Renal cortical epithelial cell (primary cell): Measurements from ENCODE around the gene CEACAM5. TPM values are rescaled to one million over a fixed set of nuclear protein-coding genes. Genes with fewer than 3 reads are reported as not detected.

Experiments used
- DNase-seq: peaks from one replicate; pipeline ENCODE4 v3.0.0-alpha.2; 2011; ENCODE audit warnings: low read depth
- total RNA-seq: library from RNA; depleted of rRNA; stranded (reverse); fragments of >200 nt; gene quantifications from 2 replicates; pipeline ENCODE4 v1.2.3, GENCODE V29; 2014

CEACAM5 gene
- not detected in 2 replicates for total RNA-seq

DNA sequence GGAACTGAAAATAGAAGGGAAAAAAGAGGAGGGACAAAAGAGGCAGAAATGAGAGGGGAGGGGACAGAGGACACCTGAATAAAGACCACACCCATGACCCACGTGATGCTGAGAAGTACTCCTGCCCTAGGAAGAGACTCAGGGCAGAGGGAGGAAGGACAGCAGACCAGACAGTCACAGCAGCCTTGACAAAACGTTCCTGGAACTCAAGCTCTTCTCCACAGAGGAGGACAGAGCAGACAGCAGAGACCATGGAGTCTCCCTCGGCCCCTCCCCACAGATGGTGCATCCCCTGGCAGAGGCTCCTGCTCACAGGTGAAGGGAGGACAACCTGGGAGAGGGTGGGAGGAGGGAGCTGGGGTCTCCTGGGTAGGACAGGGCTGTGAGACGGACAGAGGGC lies at the start of gene CEACAM5:
TSS of gene CEACAM5 (plus strand) at position 146 of the 400 bp plus-strand sequence. CDS start at position 252, 106 bp downstream.
- DNase-seq: no peak

DNA sequence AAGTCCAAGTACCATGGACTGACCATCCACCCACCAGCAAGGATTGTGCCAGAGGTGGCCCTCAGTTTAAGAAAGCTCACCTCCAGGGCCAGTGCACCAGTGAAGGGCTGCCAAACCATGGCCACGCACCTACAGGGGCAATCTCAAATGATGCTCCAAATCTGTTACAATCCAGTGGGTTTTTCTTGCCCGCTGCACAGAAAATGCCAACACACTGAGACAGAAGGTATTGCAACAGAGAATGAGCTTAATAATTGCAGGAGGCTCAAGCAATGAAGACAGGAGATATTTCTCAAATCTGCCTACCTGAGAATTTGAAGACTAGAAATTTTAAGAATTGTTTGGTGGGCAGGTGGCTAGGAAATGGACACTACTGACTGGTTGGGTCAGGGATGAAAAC lies 42.4 kb upstream of the CEACAM5 start:
- DNase-seq: no peak

DNA sequence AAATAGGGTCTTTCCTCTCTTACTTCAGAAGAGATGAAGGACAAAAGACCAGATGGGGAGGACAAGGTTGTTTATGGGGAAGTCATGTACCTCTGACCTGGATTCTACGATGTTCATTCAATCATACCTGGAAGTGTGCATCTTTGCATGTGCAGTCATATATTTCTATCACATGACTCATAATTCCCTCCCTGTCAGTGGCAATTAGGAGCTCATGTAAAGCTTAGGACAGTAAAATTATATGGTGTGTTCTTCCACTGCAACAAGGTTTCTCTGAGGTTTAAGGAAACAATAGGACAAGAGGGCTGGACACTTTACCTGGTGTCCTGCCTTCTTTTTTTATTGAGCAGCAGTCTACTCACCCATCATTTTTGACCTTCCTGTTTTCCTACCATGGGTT lies 40.1 kb upstream of the CEACAM5 start:
- no peak for DNase-seq

DNA sequence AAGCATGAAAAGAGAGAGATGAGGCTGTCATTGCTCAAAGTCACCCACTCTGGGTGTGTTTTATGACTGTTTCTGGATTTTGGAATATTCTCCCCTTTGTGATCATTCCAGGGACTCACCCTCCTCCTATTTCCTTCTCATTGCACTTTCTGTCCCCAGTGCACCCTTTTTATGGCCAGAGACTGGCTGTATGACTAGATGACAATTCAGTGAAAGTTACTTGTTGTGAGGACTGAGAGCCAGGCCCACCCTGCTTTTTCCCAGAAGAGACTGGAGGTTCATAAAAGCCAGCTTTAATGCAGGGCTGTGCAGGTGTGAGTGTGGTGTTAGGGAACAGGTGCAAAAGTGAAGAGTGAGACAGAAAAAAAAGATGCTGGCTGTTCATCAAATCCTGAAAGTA lies 37.7 kb upstream of the CEACAM5 start:
- no peak for DNase-seq

DNA sequence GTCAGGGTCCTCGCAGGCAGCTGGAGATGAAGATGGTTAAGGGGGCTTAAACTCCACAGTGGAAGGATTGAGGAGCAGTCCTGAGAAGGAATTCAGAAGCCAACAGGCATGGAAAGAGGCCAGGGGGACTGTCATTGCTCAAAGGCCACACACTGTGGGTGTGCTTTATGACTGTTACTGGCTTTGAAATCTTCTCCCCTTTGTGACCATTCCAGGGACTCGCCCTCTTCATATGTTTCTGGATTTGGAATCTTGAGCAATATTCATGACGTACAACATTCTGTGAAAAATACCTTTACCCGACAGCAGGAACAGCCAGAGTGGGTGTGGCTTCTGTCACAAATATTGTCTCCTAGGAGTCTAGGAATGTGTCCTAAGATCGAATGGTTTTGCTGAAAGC lies 36.9 kb upstream of the CEACAM5 start:
- DNase-seq: no peak

DNA sequence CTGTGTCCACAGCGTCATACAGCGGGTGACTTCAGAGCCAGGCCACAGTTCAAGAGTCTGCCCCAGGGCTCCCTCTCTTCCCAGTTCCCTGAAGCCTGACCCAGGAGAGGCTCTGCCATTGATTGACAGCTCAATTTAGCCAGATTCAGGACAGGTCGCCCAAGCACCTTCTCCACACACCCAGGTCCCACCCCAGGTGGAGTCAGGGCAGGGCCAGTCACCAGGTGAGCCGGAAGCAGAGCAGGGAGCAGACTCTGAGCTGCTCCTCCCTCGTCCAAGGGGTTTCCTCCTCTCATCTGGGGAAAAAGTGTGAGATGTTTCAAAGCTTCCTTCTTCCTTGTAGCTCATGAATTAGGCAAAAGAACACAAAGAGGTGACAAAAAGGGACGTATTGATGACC lies 26.0 kb upstream of the CEACAM5 start:
- no peak for DNase-seq

DNA sequence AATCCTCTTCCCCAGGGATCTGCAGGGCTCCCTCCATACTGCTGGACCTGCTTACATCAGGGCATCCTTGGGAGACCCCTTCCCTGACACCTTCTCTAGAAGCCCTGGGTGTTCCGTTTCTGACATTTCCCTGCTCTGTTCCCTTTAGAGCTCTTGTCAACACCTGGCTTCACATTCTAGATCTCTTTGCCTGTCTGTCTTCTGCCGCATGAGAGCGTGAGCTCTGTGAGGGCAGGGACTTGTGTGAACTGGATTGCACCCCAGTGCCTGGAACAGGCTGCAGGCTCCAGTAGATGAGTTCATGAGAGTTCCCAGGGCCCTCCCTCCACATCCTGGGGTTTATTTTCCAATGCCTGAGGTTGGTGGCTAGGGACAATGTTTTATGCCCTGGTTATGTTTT lies 21.0 kb upstream of the CEACAM5 start:
- no peak for DNase-seq

DNA sequence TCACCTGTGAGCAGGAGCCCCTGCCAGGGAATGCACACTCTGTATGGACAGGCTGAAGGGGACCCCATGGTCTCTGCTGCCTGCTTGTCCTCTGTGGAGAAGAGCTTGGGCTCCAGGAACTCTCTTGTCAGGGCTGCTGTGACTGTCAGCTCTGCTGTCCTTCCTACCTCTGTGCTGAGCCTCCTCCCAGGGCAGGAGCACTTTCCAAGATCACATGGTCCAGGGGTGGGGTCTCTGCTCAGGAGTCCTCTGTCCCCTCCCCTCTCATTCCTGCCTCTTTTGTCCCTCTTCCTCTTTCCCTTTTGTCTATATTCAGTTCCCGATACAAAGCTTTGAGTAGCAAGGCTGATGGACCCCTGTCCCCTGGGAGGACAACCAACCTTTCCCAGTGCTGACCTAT lies 20.3 kb upstream of the CEACAM5 start, which contains the start of gene CEACAM7:
TSS of gene CEACAM7 (minus strand) at position 173 of the 400 bp plus-strand sequence. CDS start at position 68, 105 bp downstream.
- DNase-seq: no peak

DNA sequence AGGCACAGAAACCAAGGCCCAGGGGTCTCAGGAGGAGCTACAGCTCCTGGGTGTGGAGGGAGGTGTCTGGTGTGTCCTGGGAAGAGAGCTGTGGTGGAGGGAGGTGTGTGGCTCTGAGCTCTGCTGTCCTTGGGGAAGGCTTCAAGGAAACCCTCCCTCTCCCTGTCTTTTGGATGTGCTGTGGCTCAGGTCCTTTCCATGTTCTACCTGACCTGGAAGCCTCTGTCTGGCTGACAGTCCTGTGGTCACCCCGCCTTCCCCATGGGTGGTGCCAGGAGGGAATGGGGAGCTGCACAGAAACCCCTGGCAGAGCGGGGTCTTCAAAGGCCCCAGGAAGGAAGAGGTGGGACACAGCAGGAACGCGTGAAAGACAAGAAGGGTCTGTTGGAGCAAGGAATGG lies 19.7 kb upstream of the CEACAM5 start:
- DNase-seq: no peak

DNA sequence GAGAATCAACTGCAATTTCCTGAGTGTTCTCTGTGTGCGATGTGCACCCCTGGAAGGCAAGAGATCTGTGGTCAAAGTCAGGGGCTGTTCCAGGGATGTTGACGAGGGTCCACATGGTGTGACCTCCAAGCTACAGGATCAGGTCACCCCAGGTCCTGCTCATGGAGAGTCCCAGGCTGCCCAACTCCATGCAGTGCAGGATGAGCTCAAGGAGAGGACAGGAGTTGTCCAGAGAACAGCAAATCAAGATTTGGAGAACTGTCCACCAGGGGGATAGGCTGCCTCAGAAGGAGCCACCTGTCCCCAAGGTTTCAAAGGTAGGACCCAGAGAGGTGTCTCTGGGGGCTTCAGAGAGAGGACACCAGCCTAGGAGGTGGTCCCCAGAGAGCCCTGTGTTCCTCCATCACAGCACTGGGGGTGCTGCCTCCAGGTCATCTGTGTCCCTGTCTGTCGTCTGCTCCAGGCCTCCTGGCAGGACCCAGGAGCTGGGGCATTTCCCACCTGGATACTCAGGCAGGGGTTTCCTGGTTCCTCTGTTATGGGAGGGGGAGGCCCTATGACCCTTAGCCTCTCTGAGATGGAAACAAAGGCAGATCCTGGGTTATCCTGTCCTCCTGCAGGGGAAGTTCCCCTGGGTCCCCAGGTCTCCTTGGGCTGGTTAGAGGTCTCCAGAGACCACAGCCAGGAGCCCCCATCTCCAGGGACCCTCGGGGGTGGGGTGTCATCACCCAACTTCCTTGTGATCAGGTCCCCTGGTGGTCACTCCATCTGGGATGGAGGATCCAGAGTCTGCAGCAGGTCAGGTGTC lies 18.2 kb upstream of the CEACAM5 start:
- DNase-seq: no peak

DNA sequence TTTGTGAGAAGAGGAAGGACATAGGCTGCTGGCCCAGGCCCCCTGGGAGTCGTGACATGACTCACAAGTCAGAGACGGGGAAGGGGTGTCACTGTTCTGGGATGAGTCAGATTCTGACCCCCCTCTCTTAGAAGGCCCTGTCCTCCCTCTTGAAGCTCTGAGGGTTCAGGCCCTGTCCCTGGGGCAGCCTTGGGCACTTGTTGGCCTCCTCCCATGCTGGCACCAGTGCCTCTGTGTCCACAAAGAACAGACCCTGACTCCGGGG lies 17.7 kb upstream of the CEACAM5 start:
- no peak for DNase-seq

DNA sequence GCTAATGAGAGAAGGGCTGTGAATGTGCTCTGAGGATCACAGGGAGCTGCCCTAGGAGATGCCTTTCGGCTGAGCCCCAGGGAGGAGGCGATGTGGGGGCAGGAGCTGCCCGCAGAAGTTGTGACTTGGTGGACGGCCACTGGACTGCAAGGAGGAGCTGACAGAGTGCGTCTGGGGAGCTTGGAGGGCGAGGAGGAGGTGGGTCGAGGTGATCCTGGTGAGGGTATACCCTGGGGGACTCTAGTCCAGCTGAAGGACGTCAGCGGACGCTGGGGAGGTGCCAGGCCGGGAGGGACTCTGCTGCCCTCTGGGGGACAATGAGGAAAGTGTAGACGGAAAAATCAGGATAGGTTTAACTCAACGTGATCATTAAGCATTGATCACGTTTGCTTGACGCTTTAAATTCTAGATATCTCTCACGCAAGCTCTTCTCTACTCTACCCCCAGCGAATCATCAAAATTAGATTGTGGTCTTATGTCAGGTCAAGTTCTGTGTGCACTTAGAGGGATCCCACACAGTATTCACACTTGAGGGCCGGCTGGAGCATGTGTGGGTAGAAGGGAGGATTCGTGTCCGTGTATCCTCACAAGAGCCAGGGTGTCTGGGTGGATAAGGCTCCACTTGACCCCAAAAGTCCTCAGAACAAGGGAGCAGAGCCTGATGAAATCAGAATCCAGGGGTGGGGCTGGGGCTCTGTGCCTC lies 17.0 kb upstream of the CEACAM5 start:
- DNase-seq: no peak

DNA sequence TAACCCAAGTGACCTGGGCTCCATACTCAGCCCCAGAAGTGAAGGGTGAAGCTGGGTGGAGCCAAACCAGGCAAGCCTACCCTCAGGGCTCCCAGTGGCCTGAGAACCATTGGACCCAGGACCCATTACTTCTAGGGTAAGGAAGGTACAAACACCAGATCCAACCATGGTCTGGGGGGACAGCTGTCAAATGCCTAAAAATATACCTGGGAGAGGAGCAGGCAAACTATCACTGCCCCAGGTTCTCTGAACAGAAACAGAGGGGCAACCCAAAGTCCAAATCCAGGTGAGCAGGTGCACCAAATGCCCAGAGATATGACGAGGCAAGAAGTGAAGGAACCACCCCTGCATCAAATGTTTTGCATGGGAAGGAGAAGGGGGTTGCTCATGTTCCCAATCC lies 14.2 kb upstream of the CEACAM5 start:
- DNase-seq: no peak

DNA sequence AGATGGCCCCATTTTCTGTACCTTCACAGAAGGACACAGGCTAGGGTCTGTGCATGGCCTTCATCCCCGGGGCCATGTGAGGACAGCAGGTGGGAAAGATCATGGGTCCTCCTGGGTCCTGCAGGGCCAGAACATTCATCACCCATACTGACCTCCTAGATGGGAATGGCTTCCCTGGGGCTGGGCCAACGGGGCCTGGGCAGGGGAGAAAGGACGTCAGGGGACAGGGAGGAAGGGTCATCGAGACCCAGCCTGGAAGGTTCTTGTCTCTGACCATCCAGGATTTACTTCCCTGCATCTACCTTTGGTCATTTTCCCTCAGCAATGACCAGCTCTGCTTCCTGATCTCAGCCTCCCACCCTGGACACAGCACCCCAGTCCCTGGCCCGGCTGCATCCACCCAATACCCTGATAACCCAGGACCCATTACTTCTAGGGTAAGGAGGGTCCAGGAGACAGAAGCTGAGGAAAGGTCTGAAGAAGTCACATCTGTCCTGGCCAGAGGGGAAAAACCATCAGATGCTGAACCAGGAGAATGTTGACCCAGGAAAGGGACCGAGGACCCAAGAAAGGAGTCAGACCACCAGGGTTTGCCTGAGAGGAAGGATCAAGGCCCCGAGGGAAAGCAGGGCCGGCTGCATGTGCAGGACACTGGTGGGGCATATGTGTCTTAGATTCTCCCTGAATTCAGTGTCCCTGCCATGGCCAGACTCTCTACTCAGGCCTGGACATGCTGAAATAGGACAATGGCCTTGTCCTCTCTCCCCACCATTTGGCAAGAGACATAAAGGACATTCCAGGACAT lies 13.4 kb upstream of the CEACAM5 start:
- no peak for DNase-seq

DNA sequence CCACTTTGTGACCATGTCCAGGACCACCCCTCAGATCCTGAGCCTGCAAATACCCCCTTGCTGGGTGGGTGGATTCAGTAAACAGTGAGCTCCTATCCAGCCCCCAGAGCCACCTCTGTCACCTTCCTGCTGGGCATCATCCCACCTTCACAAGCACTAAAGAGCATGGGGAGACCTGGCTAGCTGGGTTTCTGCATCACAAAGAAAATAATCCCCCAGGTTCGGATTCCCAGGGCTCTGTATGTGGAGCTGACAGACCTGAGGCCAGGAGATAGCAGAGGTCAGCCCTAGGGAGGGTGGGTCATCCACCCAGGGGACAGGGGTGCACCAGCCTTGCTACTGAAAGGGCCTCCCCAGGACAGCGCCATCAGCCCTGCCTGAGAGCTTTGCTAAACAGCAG lies 12.7 kb upstream of the CEACAM5 start:
- DNase-seq: no peak

DNA sequence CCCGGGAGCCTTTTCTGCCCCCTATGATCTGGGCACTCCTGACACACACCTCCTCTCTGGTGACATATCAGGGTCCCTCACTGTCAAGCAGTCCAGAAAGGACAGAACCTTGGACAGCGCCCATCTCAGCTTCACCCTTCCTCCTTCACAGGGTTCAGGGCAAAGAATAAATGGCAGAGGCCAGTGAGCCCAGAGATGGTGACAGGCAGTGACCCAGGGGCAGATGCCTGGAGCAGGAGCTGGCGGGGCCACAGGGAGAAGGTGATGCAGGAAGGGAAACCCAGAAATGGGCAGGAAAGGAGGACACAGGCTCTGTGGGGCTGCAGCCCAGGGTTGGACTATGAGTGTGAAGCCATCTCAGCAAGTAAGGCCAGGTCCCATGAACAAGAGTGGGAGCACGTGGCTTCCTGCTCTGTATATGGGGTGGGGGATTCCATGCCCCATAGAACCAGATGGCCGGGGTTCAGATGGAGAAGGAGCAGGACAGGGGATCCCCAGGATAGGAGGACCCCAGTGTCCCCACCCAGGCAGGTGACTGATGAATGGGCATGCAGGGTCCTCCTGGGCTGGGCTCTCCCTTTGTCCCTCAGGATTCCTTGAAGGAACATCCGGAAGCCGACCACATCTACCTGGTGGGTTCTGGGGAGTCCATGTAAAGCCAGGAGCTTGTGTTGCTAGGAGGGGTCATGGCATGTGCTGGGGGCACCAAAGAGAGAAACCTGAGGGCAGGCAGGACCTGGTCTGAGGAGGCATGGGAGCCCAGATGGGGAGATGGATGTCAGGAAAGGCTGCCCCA lies 11.8 kb upstream of the CEACAM5 start:
- DNase-seq: no peak

DNA sequence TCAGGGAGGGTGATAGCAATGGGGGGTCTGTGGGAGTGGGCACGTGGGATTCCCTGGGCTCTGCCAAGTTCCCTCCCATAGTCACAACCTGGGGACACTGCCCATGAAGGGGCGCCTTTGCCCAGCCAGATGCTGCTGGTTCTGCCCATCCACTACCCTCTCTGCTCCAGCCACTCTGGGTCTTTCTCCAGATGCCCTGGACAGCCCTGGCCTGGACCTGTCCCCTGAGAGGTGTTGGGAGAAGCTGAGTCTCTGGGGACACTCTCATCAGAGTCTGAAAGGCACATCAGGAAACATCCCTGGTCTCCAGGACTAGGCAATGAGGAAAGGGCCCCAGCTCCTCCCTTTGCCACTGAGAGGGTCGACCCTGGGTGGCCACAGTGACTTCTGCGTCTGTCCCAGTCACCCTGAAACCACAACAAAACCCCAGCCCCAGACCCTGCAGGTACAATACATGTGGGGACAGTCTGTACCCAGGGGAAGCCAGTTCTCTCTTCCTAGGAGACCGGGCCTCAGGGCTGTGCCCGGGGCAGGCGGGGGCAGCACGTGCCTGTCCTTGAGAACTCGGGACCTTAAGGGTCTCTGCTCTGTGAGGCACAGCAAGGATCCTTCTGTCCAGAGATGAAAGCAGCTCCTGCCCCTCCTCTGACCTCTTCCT lies 11.1 kb upstream of the CEACAM5 start:
- DNase-seq: no peak

DNA sequence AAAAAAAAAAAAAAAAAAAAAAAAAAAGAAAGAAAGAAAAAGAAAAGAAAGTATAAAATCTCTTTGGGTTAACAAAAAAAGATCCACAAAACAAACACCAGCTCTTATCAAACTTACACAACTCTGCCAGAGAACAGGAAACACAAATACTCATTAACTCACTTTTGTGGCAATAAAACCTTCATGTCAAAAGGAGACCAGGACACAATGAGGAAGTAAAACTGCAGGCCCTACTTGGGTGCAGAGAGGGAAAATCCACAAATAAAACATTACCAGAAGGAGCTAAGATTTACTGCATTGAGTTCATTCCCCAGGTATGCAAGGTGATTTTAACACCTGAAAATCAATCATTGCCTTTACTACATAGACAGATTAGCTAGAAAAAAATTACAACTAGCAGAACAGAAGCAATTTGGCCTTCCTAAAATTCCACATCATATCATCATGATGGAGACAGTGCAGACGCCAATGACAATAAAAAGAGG lies 9.6 kb upstream of the CEACAM5 start:
- DNase-seq: peak; percentile 35

DNA sequence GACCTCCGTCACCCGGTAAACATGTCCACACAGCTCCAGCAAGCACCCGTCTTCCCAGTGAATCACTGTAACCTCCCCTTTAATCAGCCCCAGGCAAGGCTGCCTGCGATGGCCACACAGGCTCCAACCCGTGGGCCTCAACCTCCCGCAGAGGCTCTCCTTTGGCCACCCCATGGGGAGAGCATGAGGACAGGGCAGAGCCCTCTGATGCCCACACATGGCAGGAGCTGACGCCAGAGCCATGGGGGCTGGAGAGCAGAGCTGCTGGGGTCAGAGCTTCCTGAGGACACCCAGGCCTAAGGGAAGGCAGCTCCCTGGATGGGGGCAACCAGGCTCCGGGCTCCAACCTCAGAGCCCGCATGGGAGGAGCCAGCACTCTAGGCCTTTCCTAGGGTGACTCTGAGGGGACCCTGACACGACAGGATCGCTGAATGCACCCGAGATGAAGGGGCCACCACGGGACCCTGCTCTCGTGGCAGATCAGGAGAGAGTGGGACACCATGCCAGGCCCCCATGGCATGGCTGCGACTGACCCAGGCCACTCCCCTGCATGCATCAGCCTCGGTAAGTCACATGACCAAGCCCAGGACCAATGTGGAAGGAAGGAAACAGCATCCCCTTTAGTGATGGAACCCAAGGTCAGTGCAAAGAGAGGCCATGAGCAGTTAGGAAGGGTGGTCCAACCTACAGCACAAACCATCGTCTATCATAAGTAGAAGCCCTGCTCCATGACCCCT lies 9.0 kb upstream of the CEACAM5 start:
- no peak for DNase-seq

DNA sequence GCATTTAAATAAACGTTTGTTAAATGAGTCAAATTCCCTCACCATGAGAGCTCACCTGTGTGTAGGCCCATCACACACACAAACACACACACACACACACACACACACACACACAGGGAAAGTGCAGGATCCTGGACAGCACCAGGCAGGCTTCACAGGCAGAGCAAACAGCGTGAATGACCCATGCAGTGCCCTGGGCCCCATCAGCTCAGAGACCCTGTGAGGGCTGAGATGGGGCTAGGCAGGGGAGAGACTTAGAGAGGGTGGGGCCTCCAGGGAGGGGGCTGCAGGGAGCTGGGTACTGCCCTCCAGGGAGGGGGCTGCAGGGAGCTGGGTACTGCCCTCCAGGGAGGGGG lies 8.5 kb upstream of the CEACAM5 start:
- no peak for DNase-seq
